H9 (cell line): ENCODE data around the gene ERFL. TPM values are rescaled to one million over a fixed set of nuclear protein-coding genes. Genes with fewer than 3 reads are reported as not detected.

Experiments used
- DNase-seq: peaks from one replicate; pipeline ENCODE4 v3.0.0-alpha.2; 2017
- H2AFZ ChIP-seq: one replicate; pipeline ENCODE4 v1.6.1; 2013; ENCODE audit warnings: mild to moderate bottlenecking, low read length, control low read depth, moderate library complexity
- H2AK5ac ChIP-seq: 2 replicates; pipeline ENCODE4 v1.6.1; 2013; ENCODE audit warnings: low read length, control low read depth, mixed read lengths; ENCODE audit not compliant: insufficient read length
- H2BK120ac ChIP-seq: one replicate; pipeline ENCODE4 v1.6.1; 2013; ENCODE audit warnings: low read depth, mild to moderate bottlenecking, low read length, control low read depth, inconsistent platforms; ENCODE audit not compliant: poor library complexity, severe bottlenecking
- H2BK12ac ChIP-seq: 2 replicates; pipeline ENCODE4 v1.6.1; 2013; ENCODE audit warnings: low read length, control low read depth, mixed read lengths, low read depth; ENCODE audit not compliant: insufficient read length
- H2BK15ac ChIP-seq: 2 replicates; pipeline ENCODE4 v1.6.1; 2013; ENCODE audit warnings: low read depth, low read length, control low read depth
- H2BK20ac ChIP-seq: one replicate; pipeline ENCODE4 v1.6.1; 2013; ENCODE audit warnings: low read depth, mild to moderate bottlenecking, low read length, control low read depth, inconsistent platforms; ENCODE audit not compliant: poor library complexity, severe bottlenecking
- H2BK5ac ChIP-seq: 2 replicates; pipeline ENCODE4 v1.6.1; 2013; ENCODE audit warnings: low read length, control low read depth, mixed read lengths; ENCODE audit not compliant: insufficient read length
- H3K14ac ChIP-seq: 2 replicates; pipeline ENCODE4 v1.6.1; 2013; ENCODE audit warnings: low read length, control low read depth; ENCODE audit not compliant: insufficient read depth
- H3K18ac ChIP-seq: 2 replicates; pipeline ENCODE4 v1.6.1; 2013; ENCODE audit warnings: low read depth, mild to moderate bottlenecking, mixed read lengths, low read length, control low read depth; ENCODE audit not compliant: insufficient read length
- H3K23ac ChIP-seq: 2 replicates; pipeline ENCODE4 v1.6.1; 2013; ENCODE audit warnings: low read length, control low read depth, mixed read lengths, low read depth; ENCODE audit not compliant: insufficient read length
- H3K23me2 ChIP-seq: 2 replicates; pipeline ENCODE4 v1.6.1; 2013; ENCODE audit warnings: low read depth, mild to moderate bottlenecking, mixed read lengths, low read length, control low read depth; ENCODE audit not compliant: insufficient read length, poor library complexity, severe bottlenecking
- H3K27ac ChIP-seq: 2 replicates; pipeline ENCODE4 v1.5.1; 2013; ENCODE audit warnings: low read length, control low read depth, mixed read lengths, low read depth; ENCODE audit not compliant: insufficient read length
- H3K27me3 ChIP-seq: 2 replicates; pipeline ENCODE4 v1.6.1; 2013; ENCODE audit warnings: low read length, control low read depth, inconsistent platforms; ENCODE audit not compliant: insufficient read depth
- H3K4ac ChIP-seq: 2 replicates; pipeline ENCODE4 v1.6.1; 2013; ENCODE audit warnings: low read depth, mild to moderate bottlenecking, control low read depth, inconsistent platforms, low read length, moderate library complexity
- H3K4me1 ChIP-seq: 2 replicates; pipeline ENCODE4 v1.6.1; 2013; ENCODE audit warnings: low read length, control low read depth, inconsistent platforms; ENCODE audit not compliant: insufficient read depth
- H3K4me2 ChIP-seq: 2 replicates; pipeline ENCODE4 v1.6.1; 2013; ENCODE audit warnings: low read length, control low read depth, mixed read lengths; ENCODE audit not compliant: insufficient read length, insufficient read depth
- H3K56ac ChIP-seq: 2 replicates; pipeline ENCODE4 v1.6.1; 2013; ENCODE audit warnings: low read depth, mild to moderate bottlenecking, mixed read lengths, low read length, control low read depth; ENCODE audit not compliant: insufficient read length
- H3K79me1 ChIP-seq: 2 replicates; pipeline ENCODE4 v1.6.1; 2013; ENCODE audit warnings: low read depth, mild to moderate bottlenecking, moderate library complexity, low read length, control low read depth, inconsistent platforms; ENCODE audit not compliant: insufficient read depth, poor library complexity, severe bottlenecking
- H3K79me2 ChIP-seq: 2 replicates; pipeline ENCODE4 v1.6.1; 2013; ENCODE audit warnings: low read length, control low read depth, inconsistent platforms; ENCODE audit not compliant: insufficient read depth
- H3K9ac ChIP-seq: 2 replicates; pipeline ENCODE4 v1.6.1; 2013; ENCODE audit warnings: low read length, control low read depth, mixed read lengths; ENCODE audit not compliant: insufficient read length; ENCODE audit errors: extremely low read depth
- H3K9me3 ChIP-seq: one replicate; pipeline ENCODE4 v1.6.1; 2013; ENCODE audit warnings: low read depth, low read length, inconsistent platforms; ENCODE audit not compliant: control insufficient read depth
- H3T11ph ChIP-seq: one replicate; pipeline ENCODE4 v1.6.1; 2013; ENCODE audit warnings: mild to moderate bottlenecking, low read length, control low read depth, inconsistent platforms
- H4K20me1 ChIP-seq: one replicate; pipeline ENCODE4 v1.6.1; 2013; ENCODE audit not compliant: control insufficient read depth, insufficient read length, insufficient read depth
- H4K5ac ChIP-seq: 2 replicates; pipeline ENCODE4 v1.6.1; 2013; ENCODE audit warnings: low read depth, mild to moderate bottlenecking, mixed read lengths, low read length, control low read depth; ENCODE audit not compliant: insufficient read length
- H4K8ac ChIP-seq: replicated peaks from 2 replicates; pipeline ENCODE4 v1.6.1; 2013; ENCODE audit warnings: low read length, control low read depth, mixed read lengths, low read depth; ENCODE audit not compliant: insufficient read length
- H4K91ac ChIP-seq: 2 replicates; pipeline ENCODE4 v1.6.1; 2013; ENCODE audit warnings: low read depth, mild to moderate bottlenecking, moderate library complexity, mixed read lengths, low read length, control low read depth; ENCODE audit not compliant: insufficient read length
- H3K27ac Mint-ChIP-seq, 3 experiments: 2 replicates in 2 of 3; 3 replicates in 1 of 3; pipeline ENCODE4 v1.8.0; 2020 to 2021; ENCODE audit warnings: mixed read lengths in 3 of 3, mild to moderate bottlenecking in 1 of 3, moderate library complexity in 1 of 3
- H3K27me3 Mint-ChIP-seq: 2 replicates; pipeline ENCODE4 v1.8.0; 2021; ENCODE audit warnings: low read depth, mild to moderate bottlenecking, moderate library complexity, mixed read lengths
- H3K36me3 Mint-ChIP-seq, 3 experiments: 2 replicates in 2 of 3; 3 replicates in 1 of 3; pipeline ENCODE4 v1.8.0; 2020 to 2021; ENCODE audit warnings: low read depth in 3 of 3, mixed read lengths in 3 of 3; ENCODE audit not compliant: insufficient read depth in 1 of 3
- H3K4me1 Mint-ChIP-seq, 2 experiments: 2 replicates each; pipeline ENCODE4 v1.8.0; 2020; ENCODE audit warnings: mixed read lengths in 2 of 2
- H3K4me3 Mint-ChIP-seq, 2 experiments: 2 replicates in 1 of 2; 3 replicates in 1 of 2; pipeline ENCODE4 v1.8.0; 2020 to 2021; ENCODE audit warnings: mild to moderate bottlenecking in 2 of 2, mixed read lengths in 2 of 2, moderate library complexity in 1 of 2
- H3K9me3 Mint-ChIP-seq, 2 experiments: 2 replicates in 1 of 2; 3 replicates in 1 of 2; pipeline ENCODE4 v1.8.0; 2020; ENCODE audit warnings: mild to moderate bottlenecking in 2 of 2, mixed read lengths in 2 of 2, moderate library complexity in 1 of 2
- CTCF ChIP-seq: fragments of 200-600 bp; sonication (generic); conservative IDR thresholded peaks from 3 replicates; pipeline ENCODE4 v1.8.0; 2021; ENCODE audit warnings: antibody characterized with exemption, mild to moderate bottlenecking
- WGBS: extraction: QIAGEN DNeasy Blood & Tissue Kit; methylation state at CpG from one replicate; pipeline ENCODE4 v1.1.7; 2013; ENCODE audit warnings: missing lambda C conversion rate, low lambda C conversion rate, mixed read lengths; ENCODE audit not compliant: insufficient read length; ENCODE audit errors: extremely low coverage; 5-methylcytosine and 5-hydroxymethylcytosine counted together
- total RNA-seq: library from RNA; stranded (reverse); gene quantifications from 2 replicates; pipeline ENCODE4 v1.2.1, GENCODE V29; 2021

The ERFL gene
- total RNA-seq, 1 experiment from 2014 or later = 0.22 TPM

GRCh38 chr19:41889896-41890295, 38.4 kb downstream of the ERFL start:
- DNase-seq = no peak
- no peak overlapping the region for H2BK120ac ChIP-seq
- no peak overlapping the region for H2BK12ac ChIP-seq
- H2BK15ac ChIP-seq = no peak overlapping the region
- H3K4ac ChIP-seq = no peak overlapping the region
- H2AK5ac ChIP-seq = no peak overlapping the region
- no peak for TF ChIP-seq CTCF
- no peak overlapping the region for H3K27ac Mint-ChIP-seq
- no peak overlapping the region for H3K23ac ChIP-seq
- no peak overlapping the region for H3K9ac ChIP-seq
- no peaks in the 10 kb centered on the region for H3K23me2 ChIP-seq
- no peak overlapping the region for H3T11ph ChIP-seq
- no peaks in the 10 kb centered on the region for H3K9me3 ChIP-seq
- peaks cover 19 to 41% of the 10 kb centered on the region in 2 experiments for H3K4me1 Mint-ChIP-seq
- no peak overlapping the region for H4K8ac ChIP-seq
- H3K4me2 ChIP-seq = no peak overlapping the region
- H2AFZ ChIP-seq = no peak overlapping the region
- no peak overlapping the region for H2BK20ac ChIP-seq
- H3K4me1 ChIP-seq = peaks cover 8% of the 10 kb centered on the region
- H3K79me2 ChIP-seq = 0 out of 2 replicates have a peak, but pooled peaks cover 2% of the 10 kb centered on the region
- peaks cover 0 to 24% (median 4%) of the 10 kb centered on the region in 3 experiments; a peak in 3 of 7 replicates for H3K36me3 Mint-ChIP-seq
- H3K27ac ChIP-seq = no peak overlapping the region
- no peak overlapping the region for H3K14ac ChIP-seq
- H3K56ac ChIP-seq = no peak overlapping the region
- no peak overlapping the region for H4K91ac ChIP-seq
- H2BK5ac ChIP-seq = no peak overlapping the region
- WGBS = no CpG with 5 or more reads among the region's 8 CpGs
- H3K79me1 ChIP-seq = no peaks in the 10 kb centered on the region
- H3K27me3 Mint-ChIP-seq = no peaks in the 10 kb centered on the region
- H4K20me1 ChIP-seq = no peaks in the 10 kb centered on the region
- H4K5ac ChIP-seq = no peak overlapping the region
- H3K4me3 Mint-ChIP-seq = no peak overlapping the region
- H3K27me3 ChIP-seq = no peaks in the 10 kb centered on the region
- H3K18ac ChIP-seq = no peak overlapping the region
- H3K9me3 Mint-ChIP-seq = no peaks in the 10 kb centered on the region; a peak in 1 of 5 replicates
